OCI-LY7 (cell line): ENCODE data around the gene YJU2. TPM values are rescaled to one million over a fixed set of nuclear protein-coding genes. Genes with fewer than 3 reads are reported as not detected.

Source experiments
- BruUV-seq: library from RNA; stranded (reverse); fragments of 400-500 nt; replicated peaks from 2 replicates; lab custom pipeline; 2021; lab: Mats Ljungman, UMichigan
- CTCF ChIA-PET: fragments of 300-600 bp; sonication (Branson Sonifier 250); formaldehyde crosslinking; loops from one replicate; lab custom pipeline; 2022; ENCODE audit warnings: antibody characterized with exemption; ENCODE audit not compliant: unreplicated experiment; lab: Charles Lee
- POLR2A ChIA-PET: fragments of 300-600 bp; sonication (Branson Sonifier 250); formaldehyde crosslinking; loops from one replicate; lab custom pipeline; 2022; ENCODE audit warnings: antibody characterized with exemption; lab: Charles Lee
- DNase-seq: peaks from one replicate; pipeline ENCODE4 v3.0.0-alpha.2; 2015; ENCODE audit warnings: low spot score
- H2AFZ ChIP-seq: fragments of 200-600 bp; sonication (generic), shearing (Covaris generic); 2 replicates; pipeline ENCODE4 v1.6.1; 2014; ENCODE audit warnings: mild to moderate bottlenecking, antibody characterized with exemption, low read length, moderate library complexity
- H3K27ac ChIP-seq: fragments of 200-600 bp; sonication (generic); 2 replicates; pipeline ENCODE4 v1.5.1; 2014; ENCODE audit warnings: mixed run types, low read depth, mild to moderate bottlenecking, moderate library complexity, low read length, inconsistent platforms; ENCODE audit not compliant: poor library complexity, severe bottlenecking
- H3K36me3 ChIP-seq: fragments of 200-600 bp; sonication (generic); 2 replicates; pipeline ENCODE4 v1.6.1; 2014; ENCODE audit warnings: mild to moderate bottlenecking, antibody characterized with exemption, low read length, moderate library complexity, mixed read lengths; ENCODE audit not compliant: insufficient read depth
- H3K4me1 ChIP-seq: fragments of 200-600 bp; sonication (generic); 2 replicates; pipeline ENCODE4 v1.5.1; 2014; ENCODE audit warnings: mild to moderate bottlenecking, low read length; ENCODE audit not compliant: insufficient read depth, poor library complexity, severe bottlenecking
- H3K4me2 ChIP-seq: fragments of 200-600 bp; sonication (generic); 2 replicates; pipeline ENCODE4 v1.6.1; 2014; ENCODE audit warnings: mild to moderate bottlenecking, low read length
- H3K4me3 ChIP-seq: fragments of 200-600 bp; sonication (generic); 2 replicates; pipeline ENCODE4 v1.5.1; 2014; ENCODE audit warnings: mild to moderate bottlenecking, low read depth, low read length; ENCODE audit not compliant: poor library complexity, severe bottlenecking
- H3K79me2 ChIP-seq: fragments of 200-600 bp; sonication (generic); 2 replicates; pipeline ENCODE4 v1.6.1; 2016; ENCODE audit warnings: low read depth, mild to moderate bottlenecking, low read length, moderate library complexity, mixed read lengths; ENCODE audit not compliant: insufficient read depth
- H3K9me2 ChIP-seq: fragments of 200-600 bp; sonication (generic); 2 replicates; pipeline ENCODE4 v1.6.1; 2016; ENCODE audit warnings: mild to moderate bottlenecking, low read length, mixed read lengths; ENCODE audit not compliant: insufficient read depth
- H3K9me3 ChIP-seq: fragments of 200-600 bp; sonication (generic); 2 replicates; pipeline ENCODE4 v1.6.1; 2014; ENCODE audit warnings: mild to moderate bottlenecking, mixed run types, low read length, mixed read lengths
- H4K20me1 ChIP-seq: fragments of 200-600 bp; sonication (generic); 2 replicates; pipeline ENCODE4 v1.6.1; 2014; ENCODE audit warnings: mild to moderate bottlenecking, antibody characterized with exemption, low read length, moderate library complexity, mixed read lengths; ENCODE audit not compliant: insufficient read depth
- EZH2phosphoT487 ChIP-seq: fragments of 200-600 bp; sonication (generic); IDR thresholded peaks from 2 replicates; pipeline ENCODE4 v1.6.1; 2018; ENCODE audit warnings: low read depth, borderline replicate concordance, mild to moderate bottlenecking, mixed run types, antibody characterized with exemption, low read length, moderate library complexity, mixed read lengths
- intact Hi-C: fragments of 100-400 bp; cut with micrococcal nuclease; formaldehyde crosslinking; loops from one replicate; pipeline ENCODE4 v1.10.0; 2022; ENCODE audit not compliant: unreplicated experiment
- total RNA-seq, 2 experiments: library from RNA; depleted of rRNA in 1 of 2; stranded (reverse); fragments of >200 nt in 1 of 2; shearing (Covaris generic) in 1 of 2; gene quantifications; 2 replicates each; pipeline ENCODE4 v1.2.3, GENCODE V29; 2014 to 2022
- TF ChIP-seq, protein P1 (sequence below): fragments of 200-600 bp; sonication (generic); conservative IDR thresholded peaks from 2 replicates; pipeline ENCODE4 v1.5.1; 2014; ENCODE audit warnings: mild to moderate bottlenecking, antibody characterized with exemption, low read length, moderate library complexity, mixed read lengths

The YJU2 gene
- total RNA-seq, 2 experiments from 2014 or later, result 35.0 to 38.2 TPM

- intact Hi-C loops, result no loop called here
- H3K4me2 ChIP-seq, result no peak overlapping the region
- no peaks in the 10 kb centered on the region for H3K79me2 ChIP-seq
- H3K9me3 ChIP-seq, result no peaks in the 10 kb centered on the region
- no peak for TF ChIP-seq EZH2phosphoT487
- TF ChIP-seq, protein P1, sequence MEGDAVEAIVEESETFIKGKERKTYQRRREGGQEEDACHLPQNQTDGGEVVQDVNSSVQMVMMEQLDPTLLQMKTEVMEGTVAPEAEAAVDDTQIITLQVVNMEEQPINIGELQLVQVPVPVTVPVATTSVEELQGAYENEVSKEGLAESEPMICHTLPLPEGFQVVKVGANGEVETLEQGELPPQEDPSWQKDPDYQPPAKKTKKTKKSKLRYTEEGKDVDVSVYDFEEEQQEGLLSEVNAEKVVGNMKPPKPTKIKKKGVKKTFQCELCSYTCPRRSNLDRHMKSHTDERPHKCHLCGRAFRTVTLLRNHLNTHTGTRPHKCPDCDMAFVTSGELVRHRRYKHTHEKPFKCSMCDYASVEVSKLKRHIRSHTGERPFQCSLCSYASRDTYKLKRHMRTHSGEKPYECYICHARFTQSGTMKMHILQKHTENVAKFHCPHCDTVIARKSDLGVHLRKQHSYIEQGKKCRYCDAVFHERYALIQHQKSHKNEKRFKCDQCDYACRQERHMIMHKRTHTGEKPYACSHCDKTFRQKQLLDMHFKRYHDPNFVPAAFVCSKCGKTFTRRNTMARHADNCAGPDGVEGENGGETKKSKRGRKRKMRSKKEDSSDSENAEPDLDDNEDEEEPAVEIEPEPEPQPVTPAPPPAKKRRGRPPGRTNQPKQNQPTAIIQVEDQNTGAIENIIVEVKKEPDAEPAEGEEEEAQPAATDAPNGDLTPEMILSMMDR, result no peak
- ChIA-PET POLR2A (no interaction called here), CTCF (interaction anchor here (0.6 kb wide), 1 partner anchor 21 kb away, joined by 5 read pairs; no protein-coding TSS in a partner anchor)
- no peaks in the 10 kb centered on the region for H3K9me2 ChIP-seq
- no peak overlapping the region for H3K4me3 ChIP-seq
- no peaks in the 10 kb centered on the region for H3K4me1 ChIP-seq
- DNase-seq, result no peak
- H3K27ac ChIP-seq, result no peak overlapping the region
- no peaks in the 10 kb centered on the region for H4K20me1 ChIP-seq
- no peaks in the 10 kb centered on the region for H3K36me3 ChIP-seq
- H2AFZ ChIP-seq, result no peak overlapping the region
- BruUV-seq, result no TSS peak
These were observed 44.4 kb downstream of the YJU2 start for GRCh38 chr19:4291184-4291732.

- Histone ChIP-seq H2AFZ (no peak overlapping the region), H3K4me3 (no peak overlapping the region), H3K4me1 (no peaks in the 10 kb centered on the region), H3K9me3 (no peaks in the 10 kb centered on the region), H3K36me3 (no peaks in the 10 kb centered on the region), H3K79me2 (no peaks in the 10 kb centered on the region), H3K9me2 (no peaks in the 10 kb centered on the region), H3K27ac (no peak overlapping the region), H4K20me1 (no peaks in the 10 kb centered on the region), H3K4me2 (no peak overlapping the region)
- intact Hi-C loops, result no loop called here
- no TSS peak for BruUV-seq
- no peak for DNase-seq
- ChIA-PET POLR2A (no interaction called here), CTCF (no interaction called here)
- no peak for TF ChIP-seq EZH2phosphoT487
- TF ChIP-seq, protein P1, result no peak
These were observed 45.6 kb downstream of the YJU2 start for GRCh38 chr19:4292515-4292914.

DNA sequence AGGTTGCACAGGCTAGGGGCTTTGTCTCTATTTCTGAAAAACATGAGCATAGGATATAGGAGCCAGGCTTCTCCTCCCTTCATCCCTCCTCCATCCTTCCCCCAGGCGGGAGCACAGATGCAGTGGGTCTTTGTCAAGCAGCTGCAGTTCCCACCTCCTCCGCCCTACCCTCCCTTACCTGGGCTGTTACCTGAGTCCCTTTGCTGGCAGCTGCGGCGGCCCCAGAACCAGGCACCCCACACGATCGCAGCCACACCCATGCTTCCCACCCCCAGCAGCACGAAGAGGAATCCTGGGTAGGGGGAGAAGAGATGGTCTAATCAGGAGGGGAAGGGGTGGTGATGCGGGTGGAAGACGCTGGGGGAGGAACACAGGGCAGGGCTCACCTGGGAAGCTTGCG, 47.5 kb downstream of the YJU2 start:
- CTCF ChIA-PET, result no interaction called here
- Histone ChIP-seq H3K27ac (no peak overlapping the region), H2AFZ (no peak overlapping the region), H3K9me2 (no peaks in the 10 kb centered on the region), H3K9me3 (no peaks in the 10 kb centered on the region), H3K36me3 (no peaks in the 10 kb centered on the region), H4K20me1 (no peaks in the 10 kb centered on the region), H3K79me2 (no peaks in the 10 kb centered on the region), H3K4me2 (no peak overlapping the region), H3K4me3 (no peak overlapping the region), H3K4me1 (no peaks in the 10 kb centered on the region)
- intact Hi-C loops, result no loop called here
- DNase-seq, result no peak
- TF ChIP-seq EZH2phosphoT487, result no peak
- TF ChIP-seq, protein P1, result no peak
- POLR2A ChIA-PET, result no interaction called here
- no TSS peak for BruUV-seq
